Measurements from ENCODE around the gene PABPN1L.
"Not testable (repeated sequence)": the region's sequence is repeated elsewhere in the genome, so short reads cannot be mapped to it uniquely, and the experiment has no call there.

PABPN1L gene

GRCh38 chr16:88827727-88828126 lies 38.7 kb downstream of the PABPN1L start:
- DNase-seq (ENCODE audit: low spot score): no peak

DNA sequence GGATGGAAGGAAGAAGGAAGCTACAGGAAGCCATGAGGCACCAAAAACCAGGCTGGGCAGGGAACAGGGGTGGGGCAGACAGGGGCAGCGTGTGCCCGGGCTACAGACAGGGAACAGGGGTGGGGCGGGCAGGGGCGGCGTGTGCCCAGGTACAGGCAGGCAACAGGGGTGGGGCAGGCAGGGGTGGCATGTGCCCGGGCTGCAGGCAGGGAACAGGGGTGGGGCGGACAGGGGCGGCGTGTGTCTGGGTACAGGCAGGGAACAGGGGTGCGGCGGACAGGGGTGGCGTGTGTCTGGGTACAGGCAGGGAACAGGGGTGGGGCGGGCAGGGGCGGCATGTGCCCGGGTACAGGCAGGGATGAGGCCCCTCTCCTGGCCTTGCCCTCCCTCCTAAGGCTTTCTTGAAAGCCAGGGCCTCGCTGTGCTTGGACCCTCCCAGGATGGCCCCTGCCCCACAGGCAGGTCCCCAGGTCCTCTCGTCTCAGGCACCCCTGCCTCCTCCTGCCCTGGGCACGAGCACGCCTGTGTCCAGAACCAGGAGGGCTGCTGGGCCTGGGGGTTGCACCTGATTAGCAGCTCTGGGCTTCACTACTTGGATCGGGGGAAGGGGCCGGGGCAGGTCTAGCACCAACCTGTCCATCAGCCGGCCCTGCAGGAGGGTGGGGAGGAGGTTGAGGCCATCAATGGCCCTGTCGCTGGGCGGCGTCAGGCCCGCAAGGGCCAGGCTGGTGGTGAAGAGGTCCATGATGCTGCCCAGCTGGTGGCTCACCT lies 40.2 kb downstream of the PABPN1L start:
- DNase-seq (ENCODE audit: low spot score): no peak

DNA sequence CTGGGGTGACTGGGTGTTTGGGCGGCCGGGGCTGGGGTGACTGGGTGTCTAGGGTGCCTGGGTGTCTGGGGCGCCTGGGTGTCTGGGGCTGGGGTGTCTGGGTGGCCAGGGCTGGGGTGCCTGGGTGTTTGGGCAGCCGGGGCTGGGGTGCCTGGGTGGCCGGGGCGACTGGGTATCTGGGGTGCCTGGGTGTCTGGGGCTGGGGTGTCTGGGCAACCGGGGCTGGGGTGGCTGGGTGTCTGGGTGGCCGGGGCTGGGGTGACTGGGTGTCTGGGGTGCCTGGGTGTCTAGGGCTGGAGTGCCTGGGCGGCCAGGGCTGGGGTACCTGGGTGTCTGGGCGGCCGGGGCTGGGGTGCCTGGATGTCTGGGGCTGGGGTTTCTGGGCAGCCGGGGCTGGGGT lies 41.3 kb downstream of the PABPN1L start:
- no peak for DNase-seq (ENCODE audit: low spot score)

DNA sequence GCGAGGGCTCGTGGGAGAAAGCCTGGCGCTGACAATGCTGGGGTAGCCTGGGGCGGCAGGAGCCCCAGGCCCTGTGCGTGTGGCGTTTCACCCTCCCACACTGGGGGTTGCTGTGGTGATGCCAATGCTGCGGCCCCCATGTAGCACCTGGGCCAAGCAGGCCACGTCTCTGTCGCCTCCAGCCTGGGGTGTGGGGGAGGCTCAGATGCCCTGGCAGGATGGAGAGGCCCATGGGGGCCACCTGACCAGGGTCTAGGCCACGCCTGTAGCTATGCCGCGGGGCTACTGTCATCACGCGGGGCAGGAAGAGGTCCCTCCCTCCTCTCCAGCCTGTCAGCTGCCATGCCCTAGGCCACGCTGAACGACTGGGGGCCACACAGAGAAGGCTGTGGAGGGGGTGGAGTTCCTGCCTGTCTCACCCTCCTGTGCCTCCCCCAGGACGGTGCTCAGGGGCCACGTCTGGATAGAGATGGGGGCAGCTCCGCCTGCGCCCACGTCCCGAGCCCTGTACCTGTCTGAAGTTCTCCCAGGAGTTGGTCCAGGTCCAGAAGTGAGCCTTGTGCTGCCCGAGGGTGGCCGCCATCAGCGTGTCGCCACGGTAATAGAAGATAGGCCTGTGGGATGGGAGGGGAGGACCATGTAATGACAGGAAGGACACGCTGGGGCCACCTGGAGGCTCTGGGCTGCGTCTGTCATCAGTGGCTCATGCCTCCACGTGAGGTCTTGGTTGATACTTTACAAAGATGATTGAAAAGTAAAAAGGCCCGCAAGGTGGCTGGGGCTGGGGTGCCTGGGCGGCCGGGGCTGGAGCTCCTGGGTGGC lies 42.0 kb downstream of the PABPN1L start:
- DNase-seq (ENCODE audit: low spot score): no peak

GRCh38 chr16:88823646-88824045 lies 42.8 kb downstream of the PABPN1L start:
- not testable (repeated sequence) for DNase-seq (ENCODE audit: low spot score)

GRCh38 chr16:88822281-88823040 lies 44.0 kb downstream of the PABPN1L start:
- no peak for DNase-seq (ENCODE audit: low spot score)

DNA sequence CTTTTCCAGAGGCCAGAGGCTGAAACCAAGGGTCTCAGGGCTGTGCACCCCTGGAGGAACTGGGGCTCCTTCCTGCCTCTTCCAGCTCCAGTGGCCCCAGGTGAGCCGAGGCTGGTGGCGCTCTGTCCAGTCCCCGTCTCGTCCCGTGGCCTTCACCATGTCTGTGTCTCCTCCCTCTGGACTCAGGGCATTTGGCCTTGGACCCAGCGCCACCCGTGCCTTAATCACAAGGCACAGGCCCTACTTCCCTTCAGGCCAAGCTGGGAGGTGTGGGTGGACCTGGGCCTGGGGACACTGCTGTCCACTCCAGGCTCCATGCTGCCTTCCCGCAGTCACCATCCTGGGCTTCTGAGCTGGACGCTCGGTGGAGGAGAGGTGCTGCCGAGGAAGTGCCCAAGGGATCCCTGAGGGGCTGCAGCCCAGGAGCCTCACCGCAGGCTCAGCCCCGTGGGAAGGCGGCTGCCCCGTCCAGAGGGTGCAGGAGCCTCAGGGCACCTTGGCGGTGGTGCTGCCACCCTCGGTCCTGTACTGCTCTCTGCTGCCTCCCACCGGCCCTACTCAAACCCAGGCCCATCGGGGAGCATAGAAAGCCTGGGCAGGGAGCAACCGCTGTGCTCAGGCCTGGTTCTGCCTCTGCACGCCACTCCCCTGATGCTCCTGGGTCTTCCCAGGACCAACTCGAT lies 45.2 kb downstream of the PABPN1L start:
- DNase-seq (ENCODE audit: low spot score): no peak

DNA sequence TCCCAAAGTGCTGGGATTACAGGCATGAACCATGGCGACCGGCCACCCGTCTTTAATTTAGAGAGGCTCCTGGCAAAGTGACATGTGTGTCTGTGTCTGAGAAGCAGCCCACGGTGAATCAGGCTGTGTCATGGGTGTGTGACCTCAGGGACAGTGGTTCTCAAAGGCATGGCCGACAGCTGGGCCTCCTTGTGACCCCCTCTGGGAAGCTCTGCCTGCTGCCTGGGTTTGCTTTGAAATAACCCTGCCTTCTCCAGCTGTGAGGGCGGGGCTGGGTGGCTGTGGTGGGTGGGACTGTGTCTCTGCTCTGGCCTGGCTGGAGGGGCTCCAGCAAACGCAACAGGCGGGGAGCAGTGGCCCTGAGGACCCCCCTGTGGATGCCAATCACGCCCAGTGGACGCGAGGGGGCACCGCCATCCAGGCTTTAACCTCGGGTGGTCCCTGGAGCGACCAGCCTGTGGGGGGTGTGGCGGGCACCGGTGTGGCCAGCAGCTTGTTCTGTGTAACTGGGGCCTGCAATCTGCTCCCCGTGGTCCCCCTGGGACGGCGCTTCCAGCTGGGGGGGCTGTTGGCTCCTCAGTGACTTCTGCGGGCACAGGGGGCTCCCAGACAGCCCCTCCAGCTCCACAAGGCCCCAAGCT lies 46.0 kb downstream of the PABPN1L start:
- no peak for DNase-seq (ENCODE audit: low spot score)

- DNase-seq (ENCODE audit: low spot score): no peak
Observed at GRCh38 chr16:88819126-88819525, 47.3 kb downstream of the PABPN1L start.

DNA sequence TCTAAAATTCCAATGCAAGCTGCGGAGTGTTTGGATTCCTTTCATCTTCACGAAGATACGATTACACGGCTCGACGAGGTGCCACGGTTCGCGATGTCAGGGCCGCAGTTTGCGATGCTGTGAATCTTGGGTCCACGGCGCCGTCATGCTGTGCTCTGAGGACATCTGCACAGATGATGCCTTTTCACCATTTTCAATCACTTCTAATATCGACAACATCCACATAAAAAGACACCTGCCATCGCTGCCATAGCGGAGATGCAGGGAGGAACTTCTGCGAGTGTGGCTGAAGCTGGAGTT lies 47.9 kb downstream of the PABPN1L start:
- DNase-seq (ENCODE audit: low spot score): no peak

- DNase-seq (ENCODE audit: low spot score): no peak
Observed at GRCh38 chr16:88817785-88818574, 48.5 kb downstream of the PABPN1L start.

GRCh38 chr16:88816736-88817535 lies 49.5 kb downstream of the PABPN1L start:
- no peak for DNase-seq (ENCODE audit: low spot score)

GRCh38 chr16:88815901-88816589 lies 50.4 kb downstream of the PABPN1L start:
- no peak for DNase-seq (ENCODE audit: low spot score)

GRCh38 chr16:88815227-88815626 lies 51.2 kb downstream of the PABPN1L start:
- no peak for DNase-seq (ENCODE audit: low spot score)

DNA sequence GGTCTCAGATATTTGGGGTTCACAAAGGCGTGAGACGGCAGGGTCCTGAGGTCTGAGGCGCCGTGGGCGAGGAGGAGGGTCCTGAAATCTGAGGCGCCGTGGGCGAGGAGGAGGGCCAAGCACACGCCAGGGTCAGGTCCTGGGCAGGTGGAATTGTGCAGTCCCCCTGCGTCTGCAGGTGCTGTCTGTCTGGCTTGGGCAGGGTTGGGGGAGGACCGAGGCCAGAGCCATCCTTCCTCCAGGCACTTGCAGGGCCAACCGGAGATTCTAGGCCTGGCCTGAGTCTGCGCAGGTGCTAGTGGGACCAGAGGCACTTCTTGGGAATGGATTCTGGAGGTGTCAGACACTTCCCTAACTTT lies 52.3 kb downstream of the PABPN1L start:
- no peak for DNase-seq (ENCODE audit: low spot score)
